ENCODE results near the gene ZFHX3. TPM values are rescaled to one million over a fixed set of nuclear protein-coding genes. Genes with fewer than 3 reads are reported as not detected.

Gene ZFHX3
- total and polyA plus RNA-seq, 10 donors, result 0.47 to 18.5 (median 11.1) TPM

DNA sequence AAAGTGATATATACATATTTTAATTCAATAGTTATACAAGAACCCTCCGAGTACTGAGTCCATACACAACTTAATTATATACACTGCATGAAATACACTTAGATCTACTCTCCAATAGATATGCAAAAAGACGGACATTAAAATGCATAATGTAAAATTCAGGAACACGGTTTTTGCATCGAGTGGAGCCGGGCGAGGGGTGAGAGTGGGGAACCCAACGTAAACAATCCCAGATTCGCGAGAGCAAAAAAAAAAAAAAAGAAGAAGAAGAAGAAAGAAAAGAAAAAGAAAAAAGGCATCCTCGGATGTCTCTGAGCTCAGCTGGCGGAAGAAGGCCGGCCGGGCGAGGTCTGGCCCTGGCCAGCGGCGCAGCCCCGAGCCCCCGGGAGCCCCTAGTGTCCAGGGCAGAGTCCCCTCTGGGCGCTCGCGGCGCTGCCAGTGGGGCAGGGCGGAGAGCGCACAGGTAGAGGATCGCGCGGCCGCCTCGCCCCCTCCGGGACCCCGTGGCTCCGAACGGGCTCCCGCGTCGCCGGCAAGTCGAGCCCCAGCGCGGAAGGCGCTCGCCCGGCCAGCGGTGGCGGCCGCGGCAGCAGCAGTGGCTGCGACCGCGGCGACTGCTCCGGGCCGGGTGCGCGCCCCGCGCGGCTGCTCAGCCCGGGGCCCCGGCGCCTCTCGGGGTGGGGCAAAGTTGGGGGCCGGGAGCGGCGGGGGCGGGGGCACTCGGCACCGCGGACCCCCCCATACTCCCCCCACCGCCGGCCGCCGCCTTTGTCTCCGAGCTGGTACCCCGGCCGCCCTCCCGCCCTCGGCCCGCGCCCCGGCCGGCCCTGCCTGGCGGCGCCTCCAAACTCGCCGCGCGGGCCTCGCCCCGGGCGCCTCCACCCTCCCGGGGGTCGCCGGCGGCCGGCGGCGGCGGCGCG is 9.6 kb upstream of the ZFHX3 start:
- Histone ChIP-seq H3K27me3 (replicated peaks in 1 of 7) (peaks cover 0 to 51% (median 9%) of the 10 kb centered on the region in 7 donors), H3K9me3 (no peaks in the 10 kb centered on the region), H3K36me3 (no peaks in the 10 kb centered on the region), H3K4me3 (peak overlapping the region; percentile 45 to 92 (median 73)), H3K27ac (peak overlapping the region; percentile 48 to 91 (median 88)), H3K4me1 (peaks cover 9 to 85% (median 44%) of the 10 kb centered on the region in 6 donors)
- WGBS, 5 donors, result 1 to 3% (median 2%) methylated on average over 37 to 101 of the region's 101 CpGs
- peak; percentile 84 for DNase-seq
- TF ChIP-seq POLR2A (IDR thresholded peaks at IDR 0.05) (no peak), POLR2AphosphoS5 (IDR thresholded peaks at IDR 0.05) (peak in 2 of 3 donors; percentile 55 to 57)
- TF ChIP-seq, protein P1, sequence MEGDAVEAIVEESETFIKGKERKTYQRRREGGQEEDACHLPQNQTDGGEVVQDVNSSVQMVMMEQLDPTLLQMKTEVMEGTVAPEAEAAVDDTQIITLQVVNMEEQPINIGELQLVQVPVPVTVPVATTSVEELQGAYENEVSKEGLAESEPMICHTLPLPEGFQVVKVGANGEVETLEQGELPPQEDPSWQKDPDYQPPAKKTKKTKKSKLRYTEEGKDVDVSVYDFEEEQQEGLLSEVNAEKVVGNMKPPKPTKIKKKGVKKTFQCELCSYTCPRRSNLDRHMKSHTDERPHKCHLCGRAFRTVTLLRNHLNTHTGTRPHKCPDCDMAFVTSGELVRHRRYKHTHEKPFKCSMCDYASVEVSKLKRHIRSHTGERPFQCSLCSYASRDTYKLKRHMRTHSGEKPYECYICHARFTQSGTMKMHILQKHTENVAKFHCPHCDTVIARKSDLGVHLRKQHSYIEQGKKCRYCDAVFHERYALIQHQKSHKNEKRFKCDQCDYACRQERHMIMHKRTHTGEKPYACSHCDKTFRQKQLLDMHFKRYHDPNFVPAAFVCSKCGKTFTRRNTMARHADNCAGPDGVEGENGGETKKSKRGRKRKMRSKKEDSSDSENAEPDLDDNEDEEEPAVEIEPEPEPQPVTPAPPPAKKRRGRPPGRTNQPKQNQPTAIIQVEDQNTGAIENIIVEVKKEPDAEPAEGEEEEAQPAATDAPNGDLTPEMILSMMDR (IDR thresholded peaks at IDR 0.05 in 8 of 11, conservative IDR thresholded peaks at IDR 0.05 in 3 of 11), result peak in 1 of 11 experiments; percentile 36
- intact Hi-C loops (cut with DNase I; ENCODE audit: low total_unique reads), result loop anchor here (10.0 kb wide), 1 partner anchor 223 kb away; no protein-coding TSS in a partner anchor

GRCh38 chr16:73056921-73057290 is 9.0 kb upstream of the ZFHX3 start:
- intact Hi-C loops (cut with DNase I; ENCODE audit: low total_unique reads), result loop anchor here (10.0 kb wide), 1 partner anchor 222 kb away; no protein-coding TSS in a partner anchor
- DNase-seq, result no peak
- Histone ChIP-seq H3K4me3 (peak overlapping the region in 7 of 8 donors; percentile 45 to 92 (median 74)), H3K9me3 (no peaks in the 10 kb centered on the region), H3K4me1 (peaks cover 9 to 81% (median 42%) of the 10 kb centered on the region in 6 donors), H3K27me3 (replicated peaks in 1 of 7) (peaks cover 0 to 45% (median 3%) of the 10 kb centered on the region in 7 donors), H3K27ac (peak overlapping the region in 7 of 8 donors; percentile 85 to 91 (median 88)), H3K36me3 (no peaks in the 10 kb centered on the region)
- 57 to 74% (median 68%) methylated on average over 6 of the region's 6 CpGs for WGBS, 5 donors
- TF ChIP-seq, protein P1 (IDR thresholded peaks at IDR 0.05 in 8 of 11, conservative IDR thresholded peaks at IDR 0.05 in 3 of 11), result no peak
- no peak for TF ChIP-seq POLR2A (IDR thresholded peaks at IDR 0.05)
- TF ChIP-seq POLR2AphosphoS5 (IDR thresholded peaks at IDR 0.05), result no peak

- DNase-seq, result no peak
- no peaks in the 10 kb centered on the region for H3K36me3 ChIP-seq
- H3K27me3 ChIP-seq (replicated peaks in 1 of 7), result peaks cover 0 to 40% (median 0%) of the 10 kb centered on the region in 7 donors
- peak overlapping the region in 6 of 8 donors; percentile 60 to 91 (median 88) for H3K27ac ChIP-seq
- intact Hi-C loops (cut with DNase I; ENCODE audit: low total_unique reads), result loop anchor here (10.0 kb wide), 1 partner anchor 222 kb away; no protein-coding TSS in a partner anchor
- H3K4me1 ChIP-seq, result peaks cover 9 to 77% (median 41%) of the 10 kb centered on the region in 6 donors
- H3K9me3 ChIP-seq, result no peaks in the 10 kb centered on the region
- WGBS, 5 donors, result 71 to 84% (median 82%) methylated on average over 7 of the region's 7 CpGs
- TF ChIP-seq, protein P1 (IDR thresholded peaks at IDR 0.05 in 8 of 11, conservative IDR thresholded peaks at IDR 0.05 in 3 of 11), result no peak
- TF ChIP-seq POLR2AphosphoS5 (IDR thresholded peaks at IDR 0.05) (no peak), POLR2A (IDR thresholded peaks at IDR 0.05) (no peak)
- H3K4me3 ChIP-seq, result peak overlapping the region in 3 of 8 donors; percentile 74 to 92 (median 79)
Observed at GRCh38 chr16:73056448-73056847, 8.5 kb upstream of the ZFHX3 start.
